ENCODE results near the gene SMCHD1. TPM values are rescaled to one million over a fixed set of nuclear protein-coding genes. Genes with fewer than 3 reads are reported as not detected.
"Not testable (repeated sequence)": the region's sequence is repeated elsewhere in the genome, so short reads cannot be mapped to it uniquely, and the experiment has no call there.

SMCHD1 gene
- total RNA-seq, 1 experiment from 2014 or later, result 16.2 TPM

- Histone ChIP-seq H3K9me3 (no peaks in the 10 kb centered on the region), H3K27me3 (no peaks in the 10 kb centered on the region), H3K4me3 (no peak overlapping the region), H3K36me3 (no peaks in the 10 kb centered on the region)
- no peak for DNase-seq
Observed at GRCh38 chr18:2822213-2822921, 166.8 kb downstream of the SMCHD1 start.

DNA sequence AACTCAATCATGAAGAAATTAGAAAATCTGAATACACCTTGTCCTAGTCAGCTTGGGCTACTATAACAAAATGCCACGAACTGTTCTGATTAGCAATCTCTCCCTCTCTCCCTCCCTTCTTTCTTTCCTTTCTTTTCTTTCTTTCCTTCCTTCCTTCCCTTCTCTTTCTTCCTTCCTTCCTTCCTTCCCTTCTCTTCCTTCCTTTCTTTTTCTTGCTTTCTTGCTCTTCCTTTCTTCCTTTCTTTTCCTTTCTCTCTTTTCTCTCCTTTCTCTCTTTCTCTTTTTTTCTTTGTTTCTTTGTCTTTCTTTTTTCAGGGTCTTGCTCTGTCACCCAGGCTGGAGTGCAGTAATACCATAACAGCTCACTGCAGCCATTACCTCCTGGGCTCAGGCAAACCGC lies 167.7 kb downstream of the SMCHD1 start:
- DNase-seq, result no peak
- H3K4me3 ChIP-seq, result no peak overlapping the region
- no peaks in the 10 kb centered on the region for H3K27me3 ChIP-seq
- H3K9me3 ChIP-seq, result no peaks in the 10 kb centered on the region
- H3K36me3 ChIP-seq, result no peaks in the 10 kb centered on the region

- DNase-seq, result no peak
- no peak overlapping the region for H3K4me3 ChIP-seq
- H3K27me3 ChIP-seq, result no peaks in the 10 kb centered on the region
- no peaks in the 10 kb centered on the region for H3K9me3 ChIP-seq
- H3K36me3 ChIP-seq, result no peaks in the 10 kb centered on the region
Observed at GRCh38 chr18:2823966-2824365, 168.4 kb downstream of the SMCHD1 start.

DNA sequence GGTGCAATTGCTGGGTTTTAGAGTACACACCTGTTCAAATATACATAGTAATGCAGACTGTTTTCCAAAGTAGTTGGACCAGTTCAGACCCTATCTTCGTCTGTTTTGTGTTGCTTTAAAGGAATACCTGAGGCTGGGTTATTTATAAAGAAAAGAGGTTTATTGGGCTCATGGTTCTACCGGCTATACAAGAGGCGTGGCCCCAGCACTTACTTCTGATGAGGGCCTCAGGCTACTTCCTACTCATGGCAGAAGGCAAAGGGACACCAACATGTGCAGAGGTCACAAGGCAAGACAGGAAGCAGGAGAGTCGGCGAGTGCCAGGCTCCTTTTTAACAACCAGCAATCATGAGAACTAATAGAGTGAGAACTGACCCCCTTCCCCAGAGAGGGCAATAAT lies 169.3 kb downstream of the SMCHD1 start:
- no peak for DNase-seq
- Histone ChIP-seq H3K9me3 (no peaks in the 10 kb centered on the region), H3K27me3 (no peaks in the 10 kb centered on the region), H3K4me3 (no peak overlapping the region), H3K36me3 (no peaks in the 10 kb centered on the region)

- Histone ChIP-seq H3K4me3 (no peak overlapping the region), H3K36me3 (no peaks in the 10 kb centered on the region), H3K9me3 (no peaks in the 10 kb centered on the region), H3K27me3 (no peaks in the 10 kb centered on the region)
- DNase-seq, result no peak
Observed at GRCh38 chr18:2825613-2826175, 170.2 kb downstream of the SMCHD1 start.

- Histone ChIP-seq H3K9me3 (no peaks in the 10 kb centered on the region), H3K4me3 (no peak overlapping the region), H3K27me3 (no peaks in the 10 kb centered on the region), H3K36me3 (no peaks in the 10 kb centered on the region)
- DNase-seq, result no peak
Observed at GRCh38 chr18:2826581-2826980, 171.1 kb downstream of the SMCHD1 start.

DNA sequence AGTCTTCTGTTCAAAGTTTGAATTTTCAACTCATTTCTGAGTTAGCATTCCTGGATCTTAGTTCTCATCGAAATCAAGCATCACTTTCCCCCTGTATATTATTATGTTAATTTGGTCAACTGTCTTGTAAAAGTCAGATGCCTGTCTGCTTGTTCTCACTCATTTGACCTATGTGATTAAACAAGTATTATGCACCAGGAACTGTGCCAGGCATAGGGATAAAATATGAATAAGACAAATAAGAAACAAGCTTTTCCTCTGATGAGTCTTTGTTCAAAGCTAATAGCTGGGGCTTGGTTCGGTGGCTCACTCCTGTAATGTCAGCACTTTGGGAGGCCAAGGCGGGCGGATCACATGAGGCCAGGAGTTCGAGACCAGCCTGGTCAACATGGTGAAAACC lies 171.5 kb downstream of the SMCHD1 start:
- Histone ChIP-seq H3K36me3 (no peaks in the 10 kb centered on the region), H3K9me3 (no peaks in the 10 kb centered on the region), H3K27me3 (no peaks in the 10 kb centered on the region), H3K4me3 (no peak overlapping the region)
- no peak for DNase-seq

- H3K9me3 ChIP-seq, H3K36me3 ChIP-seq, H3K4me3 ChIP-seq, H3K27me3 ChIP-seq, DNase-seq: not testable (repeated sequence)
Observed at GRCh38 chr18:2836118-2836517, 180.6 kb downstream of the SMCHD1 start.

DNA sequence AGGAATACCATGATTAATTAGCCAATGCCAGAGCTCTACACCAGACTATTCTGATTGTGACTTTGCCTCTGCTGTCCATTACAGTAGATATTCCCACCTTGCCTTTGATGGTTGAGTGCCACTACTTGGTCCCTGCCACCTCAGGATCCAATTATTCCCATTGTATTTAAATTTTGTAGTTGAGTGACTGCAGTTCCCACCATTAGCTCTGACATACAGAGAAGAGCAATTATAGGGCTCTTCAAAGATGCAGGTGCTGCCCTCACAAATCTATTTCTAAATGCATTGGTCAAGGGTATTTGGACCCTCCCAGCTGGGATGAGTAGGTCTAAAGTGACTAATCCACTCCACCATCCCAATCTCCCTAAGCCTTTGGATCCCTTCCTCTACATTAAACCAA lies 181.8 kb downstream of the SMCHD1 start:
- not testable (repeated sequence) for H3K4me3 ChIP-seq, H3K9me3 ChIP-seq, H3K27me3 ChIP-seq, H3K36me3 ChIP-seq, DNase-seq

GRCh38 chr18:2839202-2839601 lies 183.7 kb downstream of the SMCHD1 start:
- no peaks in the 10 kb centered on the region for H3K9me3 ChIP-seq
- DNase-seq, result no peak
- H3K27me3 ChIP-seq, result peaks cover 8% of the 10 kb centered on the region
- H3K36me3 ChIP-seq, result no peaks in the 10 kb centered on the region
- no peak overlapping the region for H3K4me3 ChIP-seq

DNA sequence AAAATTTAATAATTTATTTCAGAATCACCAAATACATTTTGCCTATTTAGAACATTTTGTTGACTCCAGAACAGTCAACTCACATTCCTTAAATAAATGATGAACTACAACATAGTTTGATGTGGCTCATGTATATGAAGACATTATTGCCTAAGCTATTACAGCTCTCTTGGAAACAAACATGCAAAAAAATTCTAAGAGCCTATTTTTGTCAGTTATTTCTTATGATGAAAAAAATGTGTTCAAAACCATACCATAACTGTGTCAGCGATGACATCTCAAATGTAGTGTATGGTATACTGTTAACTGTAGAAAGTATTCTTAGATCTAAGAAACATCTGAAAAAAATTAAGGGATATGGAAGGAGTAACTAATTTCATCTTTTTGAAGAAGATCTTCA lies 185.0 kb downstream of the SMCHD1 start:
- Histone ChIP-seq H3K4me3 (no peak overlapping the region), H3K27me3 (peaks cover 16% of the 10 kb centered on the region), H3K36me3 (no peaks in the 10 kb centered on the region), H3K9me3 (no peaks in the 10 kb centered on the region)
- DNase-seq, result no peak

DNA sequence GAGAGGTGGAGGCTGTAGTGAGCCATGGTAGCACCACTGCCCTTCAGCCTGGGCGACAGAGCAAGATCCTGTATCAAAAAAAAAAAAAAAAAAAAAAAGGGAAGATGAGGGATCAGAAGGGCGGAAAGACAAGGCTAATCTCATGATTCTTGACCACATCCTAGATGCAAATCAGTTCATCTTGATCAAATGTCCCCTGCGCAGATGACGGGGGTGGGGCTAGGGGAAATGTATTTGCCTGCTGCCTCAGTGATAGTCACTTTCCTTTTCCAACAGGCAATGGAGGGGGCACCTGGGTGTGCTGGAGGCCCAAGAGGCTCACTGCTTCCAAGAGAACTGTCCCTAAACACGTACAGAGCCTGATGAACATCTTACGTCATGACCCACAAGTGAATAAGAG lies 187.6 kb downstream of the SMCHD1 start:
- Histone ChIP-seq H3K36me3 (no peaks in the 10 kb centered on the region), H3K4me3 (no peak overlapping the region), H3K27me3 (peaks cover 31% of the 10 kb centered on the region), H3K9me3 (no peaks in the 10 kb centered on the region)
- no peak for DNase-seq

GRCh38 chr18:2845172-2845571 lies 189.6 kb downstream of the SMCHD1 start:
- H3K27me3 ChIP-seq, result peaks cover 43% of the 10 kb centered on the region
- H3K9me3 ChIP-seq, result no peaks in the 10 kb centered on the region
- DNase-seq, result no peak
- H3K36me3 ChIP-seq, result no peaks in the 10 kb centered on the region
- no peak overlapping the region for H3K4me3 ChIP-seq

DNA sequence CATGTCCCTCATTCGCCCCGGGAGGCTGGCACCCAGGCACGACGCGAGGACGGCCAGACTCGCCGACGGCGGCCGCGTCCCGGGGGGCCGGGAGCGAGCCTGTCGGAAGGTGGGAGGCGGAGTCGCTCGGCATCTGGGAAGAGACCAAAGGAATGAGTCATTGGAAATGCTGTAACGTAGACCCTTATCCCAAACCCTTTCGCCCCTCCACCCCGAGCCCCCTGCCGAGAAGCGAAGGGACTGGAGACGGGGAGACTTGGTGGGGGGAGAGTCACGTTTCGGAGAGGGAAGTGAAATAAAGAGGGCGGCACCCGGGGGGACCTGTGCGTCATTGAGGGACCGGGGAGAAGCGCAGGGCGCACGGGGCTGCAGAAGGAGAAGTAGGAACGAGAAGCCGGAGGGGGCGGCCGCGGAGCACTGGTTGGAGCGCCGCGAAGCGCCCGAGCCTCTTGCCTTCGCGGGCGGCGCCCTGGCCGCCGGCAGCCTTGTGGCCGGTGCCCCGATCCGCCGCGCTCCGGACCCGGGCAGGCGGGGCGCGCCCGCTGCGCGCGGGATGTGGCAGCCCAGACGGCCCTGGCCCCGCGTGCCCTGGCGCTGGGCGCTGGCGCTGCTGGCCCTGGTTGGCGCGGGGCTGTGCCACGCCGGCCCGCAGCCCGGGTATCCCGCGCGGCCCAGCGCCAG lies 191.2 kb downstream of the SMCHD1 start, which contains the start of gene EMILIN2:
Gene EMILIN2 (plus strand): TSS at position 371 of the 681 bp plus-strand sequence. CDS start 183 bp downstream, at position 554.
- Histone ChIP-seq H3K36me3 (no peaks in the 10 kb centered on the region), H3K9me3 (no peaks in the 10 kb centered on the region), H3K27me3 (peaks cover 36% of the 10 kb centered on the region), H3K4me3 (peak within 1 kb of the TSS; percentile 36)
- DNase-seq, result peak; percentile 43

GRCh38 chr18:2847317-2848246 lies 192.1 kb downstream of the SMCHD1 start:
- no peaks in the 10 kb centered on the region for H3K36me3 ChIP-seq
- peak; percentile 6 for DNase-seq
- H3K4me3 ChIP-seq, result peak overlapping the region; percentile 32
- no peaks in the 10 kb centered on the region for H3K9me3 ChIP-seq
- H3K27me3 ChIP-seq, result peaks cover 35% of the 10 kb centered on the region

DNA sequence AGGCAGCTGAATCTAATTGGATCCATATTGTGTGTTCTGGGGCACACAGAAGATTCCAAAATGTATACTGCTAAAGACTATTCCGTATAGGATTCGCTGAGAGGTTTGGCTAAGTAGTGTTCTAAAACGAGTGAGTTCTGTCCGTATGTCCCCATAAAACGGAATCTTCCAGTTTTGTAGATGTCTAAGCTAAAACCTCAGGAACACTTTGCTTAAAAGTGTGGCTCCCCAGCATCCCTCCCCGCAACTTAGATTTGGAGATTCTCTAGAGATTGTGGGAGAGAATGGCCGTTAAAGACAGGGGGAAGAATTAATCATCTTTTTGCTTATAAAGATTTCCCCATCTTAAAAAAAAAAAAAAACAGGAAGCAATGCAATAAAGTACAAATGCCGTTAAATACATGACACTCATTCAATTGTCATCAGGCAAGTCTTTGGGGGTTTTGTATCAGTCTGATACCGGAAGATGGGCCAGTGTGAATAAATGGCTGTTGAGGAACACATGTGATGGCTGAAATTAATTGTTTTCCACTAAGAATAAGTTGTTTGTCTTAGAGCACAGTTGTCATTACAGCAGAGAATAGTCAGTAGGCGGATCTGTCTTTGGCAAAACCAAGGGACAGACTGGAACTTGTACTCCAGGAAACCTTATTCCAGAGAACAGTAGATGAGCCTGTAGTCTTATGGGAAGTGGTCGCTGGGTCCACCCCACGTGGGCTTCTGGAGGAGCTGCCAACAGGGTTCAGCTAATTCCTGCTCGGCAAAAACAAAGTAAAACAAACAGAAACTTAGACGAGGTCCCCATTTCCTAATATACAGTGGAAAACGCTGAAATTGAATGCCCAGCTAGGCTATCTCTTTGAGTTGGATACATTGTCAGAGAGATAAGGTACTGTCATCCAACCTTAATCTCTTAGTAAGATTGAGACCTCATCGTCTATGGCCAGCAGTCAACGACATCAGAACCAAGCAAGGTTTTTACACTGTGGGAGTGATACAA lies 193.0 kb downstream of the SMCHD1 start:
- no peak for DNase-seq
- Histone ChIP-seq H3K36me3 (no peaks in the 10 kb centered on the region), H3K9me3 (no peaks in the 10 kb centered on the region), H3K27me3 (peaks cover 35% of the 10 kb centered on the region), H3K4me3 (no peak overlapping the region)
